Activated CD8-positive, alpha-beta memory T cell treated with anti-CD3 and anti-CD28 coated beads, Interleukin-2, amount 50 U/mL, for 24 hours (primary cell): ENCODE data around the gene AKR1C2.
"Not testable (repeated sequence)": the region's sequence is repeated elsewhere in the genome, so short reads cannot be mapped to it uniquely, and the experiment has no call there.

ENCODE experiments used
- DNase-seq: peaks from one replicate; pipeline ENCODE4 v3.0.0-alpha.2; 2020; ENCODE audit errors: extremely low read depth

AKR1C2 gene

GRCh38 chr10:5023177-5023805 lies 19.6 kb upstream of the AKR1C2 start:
- no peak for DNase-seq

- DNase-seq: not testable (repeated sequence)
Observed at GRCh38 chr10:5021624-5022290, 18.1 kb upstream of the AKR1C2 start.

- not testable (repeated sequence) for DNase-seq
Observed at GRCh38 chr10:5019770-5020612, 16.3 kb upstream of the AKR1C2 start.

GRCh38 chr10:5018671-5019277 lies 15.1 kb upstream of the AKR1C2 start:
- not testable (repeated sequence) for DNase-seq

GRCh38 chr10:5018134-5018533 lies 14.5 kb upstream of the AKR1C2 start:
- no peak for DNase-seq

GRCh38 chr10:5014936-5015335 lies 11.3 kb upstream of the AKR1C2 start:
- DNase-seq: no peak

GRCh38 chr10:5014200-5014910 lies 10.7 kb upstream of the AKR1C2 start:
- DNase-seq: not testable (repeated sequence)

GRCh38 chr10:5013385-5013784 lies 9.7 kb upstream of the AKR1C2 start:
- DNase-seq: no peak

- DNase-seq: no peak
Observed at GRCh38 chr10:5012595-5012994, 8.9 kb upstream of the AKR1C2 start.

GRCh38 chr10:5011392-5011791 lies 7.7 kb upstream of the AKR1C2 start:
- DNase-seq: not testable (repeated sequence)

- not testable (repeated sequence) for DNase-seq
Observed at GRCh38 chr10:5010043-5010442, 6.4 kb upstream of the AKR1C2 start.

- not testable (repeated sequence) for DNase-seq
Observed at GRCh38 chr10:5008857-5009548, 5.3 kb upstream of the AKR1C2 start.

GRCh38 chr10:5004501-5004900 lies 844 bp upstream of the AKR1C2 start:
- not testable (repeated sequence) for DNase-seq

GRCh38 chr10:5004030-5004385 lies 351 bp upstream of the AKR1C2 start:
- not testable (repeated sequence) for DNase-seq

- DNase-seq: no peak
Observed at GRCh38 chr10:5002013-5002727, 1.5 kb downstream of the AKR1C2 start.

GRCh38 chr10:4998671-4999070 lies 5.0 kb downstream of the AKR1C2 start:
- DNase-seq: no peak

- DNase-seq: not testable (repeated sequence)
Observed at GRCh38 chr10:4994260-4994659, 9.4 kb downstream of the AKR1C2 start.

- not testable (repeated sequence) for DNase-seq
Observed at GRCh38 chr10:4992564-4992963, 11.1 kb downstream of the AKR1C2 start.

GRCh38 chr10:4991463-4991862 lies 12.2 kb downstream of the AKR1C2 start:
- not testable (repeated sequence) for DNase-seq

GRCh38 chr10:4990217-4990616 lies 13.4 kb downstream of the AKR1C2 start:
- DNase-seq: no peak
